Right atrium auricular region (tissue), 2 donors: ENCODE measurements around the gene PLA2G6. TPM values are rescaled to one million over a fixed set of nuclear protein-coding genes. Genes with fewer than 3 reads are reported as not detected.

Source experiments
- DNase-seq: peaks from one replicate; pipeline ENCODE4 v3.0.0-alpha.2; 2019; ENCODE audit warnings: low spot score
- H3K27ac ChIP-seq, 2 donors: fragments of 200-600 bp; sonication (generic); 1 replicate in 1 of 2; 2 replicates in 1 of 2; pipeline ENCODE4 v1.5.1; 2016 to 2019
- H3K27me3 ChIP-seq, 2 donors: fragments of 200-600 bp; sonication (generic); one replicate each; pipeline versions ENCODE4 v1.5.1 to v1.6.0; 2017 to 2019
- H3K36me3 ChIP-seq: fragments of 200-600 bp; sonication (generic); one replicate; pipeline ENCODE4 v1.5.1; 2016
- H3K4me1 ChIP-seq, 2 donors: fragments of 200-600 bp; sonication (generic); one replicate each; pipeline versions ENCODE4 v1.5.1 to v1.6.0; 2017 to 2019
- H3K4me3 ChIP-seq, 2 donors: fragments of 200-600 bp; sonication (generic); 1 replicate in 1 of 2; 2 replicates in 1 of 2; pipeline ENCODE4 v1.5.1; 2017 to 2019; ENCODE audit warnings: mild to moderate bottlenecking in 1 of 2, moderate library complexity in 1 of 2
- H3K9me3 ChIP-seq, 2 donors: fragments of 200-600 bp; sonication (generic); one replicate each; pipeline ENCODE4 v1.5.1; 2019
- total RNA-seq, 2 donors: library from RNA; depleted of rRNA; stranded (reverse); fragments of >200 nt; gene quantifications; one replicate each; pipeline ENCODE4 v1.1.0, GENCODE V29; 2016
- TF ChIP-seq, protein P1 (sequence below), 2 donors: fragments of 200-600 bp; sonication (generic); IDR thresholded peaks; one replicate each; pipeline ENCODE4 v1.5.1; 2019; ENCODE audit warnings: antibody characterized with exemption in 2 of 2

PLA2G6 gene
- total RNA-seq, 2 donors from 2014 or later = 9.0 to 15.6 TPM

DNA sequence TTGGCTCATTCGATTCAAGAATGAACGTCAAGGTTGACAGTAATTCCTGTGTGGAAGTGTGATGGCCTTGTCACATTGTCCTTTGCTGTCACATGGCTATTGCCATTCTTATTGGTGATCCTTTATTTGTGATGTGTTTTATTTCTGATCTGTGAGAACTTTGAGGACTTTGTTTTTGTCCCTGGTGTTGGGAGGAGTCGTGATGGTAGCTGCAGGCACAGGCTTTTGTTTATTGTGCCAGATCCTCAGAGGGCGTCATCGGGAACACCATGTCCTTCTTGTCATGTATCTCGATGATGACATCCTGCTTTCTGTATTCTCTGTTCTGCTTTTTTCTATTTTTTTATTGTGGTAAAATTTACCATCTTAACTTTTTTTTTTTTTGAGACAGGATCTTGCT, 118.8 kb downstream of the PLA2G6 start:
- H3K4me3 ChIP-seq = no peak overlapping the region
- no peaks in the 10 kb centered on the region for H3K9me3 ChIP-seq
- no peaks in the 10 kb centered on the region for H3K27me3 ChIP-seq
- H3K27ac ChIP-seq = peak overlapping the region; percentile 59
- peak; percentile 71 for DNase-seq
- H3K36me3 ChIP-seq = peaks cover 33% of the 10 kb centered on the region
- TF ChIP-seq, protein P1, sequence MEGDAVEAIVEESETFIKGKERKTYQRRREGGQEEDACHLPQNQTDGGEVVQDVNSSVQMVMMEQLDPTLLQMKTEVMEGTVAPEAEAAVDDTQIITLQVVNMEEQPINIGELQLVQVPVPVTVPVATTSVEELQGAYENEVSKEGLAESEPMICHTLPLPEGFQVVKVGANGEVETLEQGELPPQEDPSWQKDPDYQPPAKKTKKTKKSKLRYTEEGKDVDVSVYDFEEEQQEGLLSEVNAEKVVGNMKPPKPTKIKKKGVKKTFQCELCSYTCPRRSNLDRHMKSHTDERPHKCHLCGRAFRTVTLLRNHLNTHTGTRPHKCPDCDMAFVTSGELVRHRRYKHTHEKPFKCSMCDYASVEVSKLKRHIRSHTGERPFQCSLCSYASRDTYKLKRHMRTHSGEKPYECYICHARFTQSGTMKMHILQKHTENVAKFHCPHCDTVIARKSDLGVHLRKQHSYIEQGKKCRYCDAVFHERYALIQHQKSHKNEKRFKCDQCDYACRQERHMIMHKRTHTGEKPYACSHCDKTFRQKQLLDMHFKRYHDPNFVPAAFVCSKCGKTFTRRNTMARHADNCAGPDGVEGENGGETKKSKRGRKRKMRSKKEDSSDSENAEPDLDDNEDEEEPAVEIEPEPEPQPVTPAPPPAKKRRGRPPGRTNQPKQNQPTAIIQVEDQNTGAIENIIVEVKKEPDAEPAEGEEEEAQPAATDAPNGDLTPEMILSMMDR (IDR thresholded peaks at IDR 0.05) = no peak
- H3K4me1 ChIP-seq = peaks cover 0 to 9% of the 10 kb centered on the region in 2 donors

Other genes starting within 250 kb of the PLA2G6 start
- gene C22orf23, start 228.2 kb downstream of the PLA2G6 start, total RNA-seq = under 1 TPM in 1 of 2 donors, not detected in 1; 0.39 TPM
- 10 to 100 TPM; 53.2 to 62.1 TPM for gene POLR2F, start 228.1 kb downstream of the PLA2G6 start, total RNA-seq
- 1 to 10 TPM; 1.5 to 7.0 TPM for gene SOX10, start 197.3 kb downstream of the PLA2G6 start, total RNA-seq
- 10 to 100 TPM; 33.1 to 36.0 TPM for gene PICK1, start 124.4 kb downstream of the PLA2G6 start, total RNA-seq
- under 1 TPM in 1 of 2 donors, not detected in 1; 0.28 TPM for gene SLC16A8, start 97.6 kb downstream of the PLA2G6 start, total RNA-seq
- under 1 TPM in 1 of 2 donors, not detected in 1; 0.63 TPM for gene BAIAP2L2, start 71.1 kb downstream of the PLA2G6 start, total RNA-seq
- gene MAFF, start 20.2 kb upstream of the PLA2G6 start, total RNA-seq = 10 to 100 TPM; 24.8 to 43.5 TPM
- gene TMEM184B, start 91.2 kb upstream of the PLA2G6 start, total RNA-seq = 10 to 100 TPM; 51.2 to 76.1 TPM
- 10 to 100 TPM; 41.8 to 78.8 TPM for gene CSNK1E, start 135.6 kb upstream of the PLA2G6 start, total RNA-seq